Stimulated activated CD8-positive, alpha-beta memory T cell treated with anti-CD3 and anti-CD28 coated beads, Interleukin-4, amount 100 ng/mL, for 4 hours (primary cell): ENCODE results near the gene SLC24A3.

Source experiments
- DNase-seq, 2 donors: peaks; one replicate each; pipeline ENCODE4 v3.0.0-alpha.2; 2020; ENCODE audit warnings: low read depth in 2 of 2, low spot score in 1 of 2

SLC24A3 gene

DNA sequence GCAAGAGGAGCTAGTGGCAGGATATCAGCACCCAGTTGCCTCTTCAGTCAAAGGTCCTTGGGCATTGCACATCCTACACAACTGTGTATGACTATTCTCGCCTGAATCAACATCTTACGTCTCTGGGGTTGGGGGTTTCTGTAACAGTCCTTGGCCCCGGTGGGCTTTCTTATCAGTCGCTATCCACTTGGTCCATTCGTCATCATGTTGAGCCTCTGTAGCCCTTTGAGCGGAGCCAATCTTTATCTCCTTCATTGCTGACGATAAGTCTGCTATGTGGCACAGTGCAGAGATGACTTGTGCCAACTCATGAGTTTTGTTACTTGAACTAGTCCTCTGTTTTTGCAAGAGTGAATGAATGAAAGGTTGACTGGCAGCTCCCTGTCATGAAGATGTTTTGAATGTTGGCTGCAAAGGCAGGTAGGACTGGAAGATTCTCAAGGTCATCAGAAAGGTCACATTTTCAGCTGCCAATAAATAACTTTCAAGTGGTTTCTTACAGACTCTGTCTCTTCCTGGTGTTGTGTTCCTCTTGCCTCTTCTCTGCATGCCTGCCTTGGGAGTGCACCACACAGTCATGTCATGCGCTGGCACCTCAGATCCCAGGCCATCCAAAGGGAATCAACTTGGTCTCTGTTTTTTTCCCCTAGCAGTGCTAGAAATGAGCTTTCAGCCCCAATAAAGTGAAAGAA is 238.9 kb downstream of the SLC24A3 start:
- no peak for DNase-seq

DNA sequence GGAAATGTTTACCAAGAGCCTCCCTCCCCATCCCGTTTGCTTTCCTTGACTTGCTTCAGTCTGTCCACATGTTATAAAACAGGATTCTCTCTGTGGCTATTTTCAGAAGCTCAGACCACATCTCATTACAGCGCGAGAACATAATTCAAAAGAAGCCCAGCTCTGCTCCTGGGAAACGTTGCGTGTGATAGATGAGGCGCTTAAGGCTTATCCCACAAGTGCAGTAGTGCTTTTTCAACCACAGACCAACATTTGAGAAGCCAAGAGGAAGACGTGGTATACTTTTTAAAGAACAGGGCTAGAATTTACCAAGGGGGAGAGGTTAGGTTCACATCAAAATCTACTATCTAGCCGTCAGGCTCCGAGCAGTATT is 239.5 kb downstream of the SLC24A3 start:
- DNase-seq: no peak

DNA sequence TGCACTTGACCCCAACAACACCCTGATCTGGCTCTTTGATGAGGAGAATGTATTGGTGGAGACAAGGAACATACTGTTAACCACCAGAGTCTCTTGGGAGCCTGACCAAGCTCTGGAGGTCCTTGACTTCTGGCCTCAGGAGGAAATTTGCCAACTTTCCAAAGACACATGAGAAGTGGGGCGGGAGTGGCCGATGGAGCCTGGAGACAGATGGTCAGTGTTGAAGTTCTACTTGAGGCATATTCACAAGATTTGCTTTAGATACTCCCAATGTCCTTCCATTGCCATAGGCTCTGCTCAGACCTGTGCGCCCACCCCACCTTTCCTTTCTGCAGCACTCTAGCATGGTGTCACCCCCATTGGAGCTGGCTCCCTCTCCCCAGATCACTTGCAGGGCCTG is 241.0 kb downstream of the SLC24A3 start:
- no peak for DNase-seq

DNA sequence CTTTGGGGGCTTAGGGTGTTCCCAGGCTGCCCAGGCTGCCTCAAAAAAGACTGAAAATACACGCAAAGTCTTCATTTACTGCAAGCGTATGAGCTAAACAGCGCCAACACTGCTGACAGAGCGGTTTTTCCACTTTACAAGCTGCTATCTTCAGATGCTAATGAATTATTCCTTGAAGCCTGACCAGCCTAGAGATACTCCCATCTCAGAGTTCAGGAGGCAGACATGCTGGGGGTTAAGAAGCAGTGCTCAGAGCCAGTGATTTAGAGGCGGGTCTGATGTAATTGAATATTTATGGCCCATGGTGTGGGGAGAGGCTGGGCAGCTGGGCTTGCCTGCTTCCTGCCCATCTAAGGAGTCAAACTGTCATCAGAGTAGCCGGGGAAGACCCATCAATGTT is 241.4 kb downstream of the SLC24A3 start:
- no peak for DNase-seq

DNA sequence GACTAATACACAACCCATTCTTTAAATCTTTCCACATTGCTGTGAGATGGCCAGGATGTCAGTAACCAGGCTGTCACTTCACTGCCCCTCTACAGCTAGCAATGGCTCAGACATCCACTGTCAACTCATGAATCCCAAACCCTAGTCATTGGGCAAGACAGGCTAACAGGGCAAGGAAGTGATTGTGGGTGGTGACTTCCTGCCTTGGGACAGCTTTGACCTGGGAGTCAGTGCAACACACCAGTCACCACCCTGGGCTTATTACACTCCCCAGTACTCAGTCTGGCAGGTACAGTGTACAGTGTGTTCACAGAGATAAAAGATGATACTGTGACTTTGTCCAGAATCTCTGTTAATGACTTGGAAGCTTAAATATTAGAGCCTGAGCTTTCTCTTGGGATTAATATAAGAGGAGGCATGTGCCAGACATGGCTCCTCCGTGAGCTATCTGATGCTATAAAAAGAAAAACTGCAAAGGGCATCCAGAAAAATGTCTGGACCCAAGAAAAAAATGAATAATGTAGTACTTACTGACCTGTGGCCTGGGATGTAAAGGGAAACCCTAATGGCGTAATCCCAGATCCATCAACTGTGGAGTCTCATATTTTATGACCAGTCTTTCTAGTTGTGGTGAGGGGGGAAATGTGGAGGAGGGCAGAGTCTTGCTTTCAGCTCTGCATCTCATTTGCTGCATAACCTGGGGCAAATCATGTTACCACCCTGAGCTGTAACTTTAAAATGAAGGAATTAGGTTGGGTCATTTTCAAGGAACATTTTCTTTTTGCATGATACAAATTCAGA is 244.4 kb downstream of the SLC24A3 start:
- no peak for DNase-seq

DNA sequence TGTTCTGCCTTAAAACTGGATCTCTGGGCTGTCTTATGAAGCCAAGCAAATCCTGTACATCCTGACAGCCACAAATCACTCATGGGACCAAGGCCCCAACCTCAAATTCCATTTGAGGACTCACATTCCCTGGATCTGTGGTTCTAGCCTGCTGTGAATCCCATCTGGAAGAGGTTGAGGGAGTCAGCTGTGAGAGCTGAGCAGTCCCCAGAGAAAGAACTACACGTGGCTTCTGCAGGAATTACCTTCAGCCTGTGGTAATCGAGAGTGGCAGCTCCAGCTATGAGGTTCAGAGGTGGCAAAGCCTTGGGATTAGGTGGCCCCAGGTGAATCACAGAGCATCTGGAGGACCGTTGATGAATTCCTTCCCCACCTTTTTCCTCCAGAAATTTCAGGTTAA is 245.2 kb downstream of the SLC24A3 start:
- DNase-seq: no peak

DNA sequence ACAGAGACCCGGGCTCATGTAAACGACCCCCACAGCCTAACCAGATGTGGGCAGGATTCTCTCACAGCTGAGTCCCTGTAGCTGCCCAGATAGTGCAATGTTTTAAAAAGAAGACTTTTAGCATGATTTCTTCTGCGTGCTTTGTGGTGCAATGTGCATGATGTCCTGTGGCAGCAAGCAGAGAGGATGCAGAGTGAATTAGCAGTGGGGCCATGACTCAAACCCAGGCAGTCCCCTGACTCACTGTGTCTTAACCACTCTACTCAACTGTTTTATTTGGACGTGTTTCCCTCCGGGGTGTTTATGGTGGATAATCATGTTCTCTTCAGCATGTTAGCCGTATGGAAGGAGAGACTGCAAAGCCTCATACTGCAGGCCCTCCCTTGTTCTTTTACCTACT is 247.9 kb downstream of the SLC24A3 start:
- DNase-seq: no peak

DNA sequence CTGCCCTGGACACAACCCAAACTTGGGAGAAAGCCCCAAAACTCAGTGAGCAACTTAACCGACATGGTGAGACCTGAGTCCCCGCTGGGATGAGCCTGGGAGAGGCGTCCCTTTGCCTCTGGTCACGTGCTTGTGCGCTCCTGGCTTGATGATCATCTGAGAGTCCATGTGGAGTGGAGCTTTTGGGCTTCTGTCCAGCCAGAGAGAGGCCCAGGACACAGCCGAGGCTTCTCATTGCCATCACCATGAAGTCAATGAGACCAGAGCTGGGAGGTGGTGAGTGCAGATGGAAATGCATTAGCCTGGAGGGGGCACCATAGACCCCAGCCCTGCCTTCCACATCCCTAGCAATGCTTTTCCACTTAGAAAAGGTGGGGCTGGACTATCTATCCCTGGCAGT is 250.0 kb downstream of the SLC24A3 start:
- no peak for DNase-seq

DNA sequence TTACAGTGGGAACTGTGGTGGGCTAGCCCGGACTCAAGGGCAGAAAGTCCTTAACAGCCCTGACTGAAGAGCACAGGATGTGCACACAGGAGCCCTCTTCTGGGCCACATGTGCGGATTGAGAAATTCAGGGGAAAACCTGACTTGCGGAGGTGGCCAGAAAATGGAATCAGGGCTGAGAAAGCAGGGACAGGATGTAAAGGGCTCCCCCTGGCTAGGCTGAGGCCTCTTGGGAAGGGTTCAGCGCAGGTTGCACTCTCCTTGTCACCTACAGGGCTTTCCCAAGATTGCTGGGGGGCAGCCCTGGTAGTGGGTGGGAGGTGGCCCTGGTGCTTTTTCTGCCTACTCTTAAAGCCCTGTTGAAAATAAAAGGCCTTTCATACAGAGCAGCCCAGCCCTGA is 251.2 kb downstream of the SLC24A3 start:
- DNase-seq: no peak

DNA sequence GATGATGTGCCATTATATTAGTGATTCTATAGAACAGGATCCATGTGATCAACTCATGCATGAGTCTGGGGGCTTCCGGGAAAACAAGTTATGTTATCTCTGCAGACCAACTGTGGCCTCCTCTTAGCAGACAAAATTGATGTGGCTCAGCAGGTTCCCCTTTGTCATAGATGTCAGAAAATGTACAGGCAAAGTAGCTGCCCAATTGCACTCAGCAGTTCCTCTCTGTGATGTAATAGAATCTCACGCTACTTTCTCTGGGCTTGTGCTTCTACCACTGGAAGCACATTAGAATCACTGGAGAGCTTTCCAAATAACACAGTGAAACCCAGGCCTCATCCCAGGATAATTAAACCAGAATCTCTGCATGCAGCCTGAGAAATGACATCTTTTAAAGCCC is 253.1 kb downstream of the SLC24A3 start:
- no peak for DNase-seq

DNA sequence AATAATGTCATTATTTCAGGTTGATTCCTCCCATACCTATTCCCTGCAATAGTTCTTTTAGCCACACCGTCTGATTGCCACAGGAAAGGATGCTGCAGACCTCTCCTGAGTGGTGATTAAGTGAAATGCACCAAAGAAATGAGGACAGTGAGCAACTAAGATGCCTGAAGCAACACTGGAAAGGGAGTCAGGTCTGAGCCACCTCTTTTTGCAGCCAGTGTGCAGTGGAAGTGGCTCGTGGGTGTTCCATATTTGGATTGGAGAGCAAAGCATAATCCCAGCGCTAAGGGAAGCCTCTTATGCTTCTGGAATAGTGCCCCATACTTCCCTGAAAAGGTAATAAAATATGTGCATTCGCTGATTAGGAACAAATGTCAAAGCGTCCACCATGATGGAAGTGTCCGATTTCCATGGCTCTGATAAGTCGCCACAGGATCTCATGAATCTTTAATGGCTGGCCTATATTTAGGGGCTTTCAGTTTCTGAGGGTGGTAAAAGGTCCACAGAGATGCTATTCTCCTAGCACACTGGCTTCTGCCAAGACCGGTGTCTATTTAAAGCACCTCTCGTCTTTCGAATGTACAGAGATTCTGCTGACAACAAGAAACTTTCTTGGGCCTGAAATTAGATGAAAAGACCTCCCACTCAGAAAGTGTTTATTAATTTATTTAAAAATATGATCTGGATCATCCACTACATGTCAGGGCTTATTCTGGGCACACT is 253.9 kb downstream of the SLC24A3 start:
- no peak for DNase-seq

DNA sequence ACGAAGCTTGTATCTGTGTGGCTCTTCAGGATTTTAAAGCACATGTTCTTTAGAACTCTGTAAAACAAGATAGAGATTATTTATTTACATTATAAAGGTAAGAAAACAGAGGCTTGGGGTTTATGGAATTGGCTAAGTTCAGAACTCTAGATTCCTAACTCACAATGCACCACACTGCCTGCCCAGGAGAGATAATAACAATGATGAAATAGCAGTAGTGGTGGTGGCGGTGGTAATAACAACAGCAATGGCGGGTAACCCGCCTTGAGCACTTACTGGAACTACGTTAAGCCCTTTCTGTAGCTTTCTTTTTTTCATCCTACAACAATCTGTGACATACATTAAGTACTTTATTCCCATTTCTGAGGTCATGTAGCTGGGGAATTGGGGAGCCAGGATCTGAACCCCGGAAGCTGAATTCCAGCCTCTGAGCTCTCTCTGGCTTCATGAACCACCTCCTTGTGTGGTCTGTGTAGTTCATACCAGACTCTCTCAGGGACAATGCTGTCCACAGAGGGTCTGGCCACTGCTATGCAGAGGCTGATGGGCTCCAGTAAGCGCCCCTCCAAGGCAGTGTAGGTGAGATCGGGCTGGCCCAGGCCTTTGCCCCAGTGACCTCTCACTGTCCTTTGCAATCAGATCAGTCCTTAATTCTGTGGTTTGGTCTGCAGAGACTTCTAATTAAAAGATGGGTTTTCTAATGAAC is 260.9 kb downstream of the SLC24A3 start:
- no peak for DNase-seq

DNA sequence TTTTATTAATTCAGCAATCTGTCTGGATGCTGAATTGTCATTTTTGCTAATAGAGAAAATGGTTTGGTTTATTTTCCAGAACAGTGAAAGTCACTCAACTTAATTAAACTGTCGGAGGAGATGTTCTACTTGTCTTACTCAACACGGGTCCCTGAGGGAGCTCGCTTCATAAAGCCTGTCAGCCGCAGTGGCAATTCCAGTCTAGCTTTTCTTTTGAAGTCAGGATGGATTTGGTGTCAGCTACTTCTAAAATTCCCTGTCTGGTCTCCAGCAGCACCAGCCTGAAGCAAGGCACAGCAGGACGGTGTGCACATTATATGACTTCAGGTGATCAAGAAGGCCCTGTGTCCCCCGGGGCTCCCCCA is 261.5 kb downstream of the SLC24A3 start:
- DNase-seq: no peak

DNA sequence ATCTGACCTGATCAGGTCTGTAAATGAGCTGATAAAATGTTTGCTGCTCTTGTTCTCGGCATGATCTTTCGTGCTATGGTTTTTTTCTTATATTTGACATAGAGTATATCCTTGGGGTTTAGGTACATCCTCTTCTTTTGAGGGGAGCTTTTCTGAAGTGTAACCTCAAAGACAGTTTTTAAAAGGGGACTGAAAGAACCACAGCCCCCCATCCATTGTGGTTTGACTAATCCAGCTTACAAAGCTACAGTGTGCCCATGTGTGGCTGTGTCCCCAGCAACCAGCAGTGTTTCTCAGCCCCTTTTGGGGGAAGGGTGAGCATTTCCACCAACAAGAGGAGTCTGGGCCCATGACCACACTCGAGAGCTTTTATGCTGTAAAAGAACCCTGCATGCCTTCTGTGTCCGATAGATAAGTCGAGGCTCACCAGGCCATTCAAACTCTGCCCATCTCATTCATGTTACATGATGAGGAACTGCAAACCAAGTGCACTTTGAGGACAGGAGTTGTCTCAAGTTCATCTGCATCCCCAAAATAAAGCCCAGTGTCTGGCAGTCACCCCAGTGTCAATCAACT is 266.0 kb downstream of the SLC24A3 start:
- no peak for DNase-seq

DNA sequence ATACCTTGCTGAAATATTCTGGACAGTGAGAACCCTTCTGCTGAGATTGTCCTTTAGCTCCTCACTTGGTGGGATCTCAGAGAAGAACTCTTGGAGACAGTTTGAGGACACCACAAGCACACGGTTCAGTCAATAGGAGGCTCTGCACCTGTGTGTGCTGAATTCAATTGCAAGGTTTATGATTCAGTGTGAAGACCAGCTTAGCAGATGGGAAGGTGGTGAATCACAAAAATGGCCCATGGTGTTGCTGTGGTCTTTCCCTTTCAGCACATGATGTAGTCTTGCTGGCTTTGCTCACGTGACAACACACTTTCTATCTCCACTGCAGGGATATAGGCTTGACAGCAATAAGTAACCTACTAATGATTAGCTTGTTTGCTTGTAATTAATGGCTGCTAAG is 270.3 kb downstream of the SLC24A3 start:
- DNase-seq: no peak

DNA sequence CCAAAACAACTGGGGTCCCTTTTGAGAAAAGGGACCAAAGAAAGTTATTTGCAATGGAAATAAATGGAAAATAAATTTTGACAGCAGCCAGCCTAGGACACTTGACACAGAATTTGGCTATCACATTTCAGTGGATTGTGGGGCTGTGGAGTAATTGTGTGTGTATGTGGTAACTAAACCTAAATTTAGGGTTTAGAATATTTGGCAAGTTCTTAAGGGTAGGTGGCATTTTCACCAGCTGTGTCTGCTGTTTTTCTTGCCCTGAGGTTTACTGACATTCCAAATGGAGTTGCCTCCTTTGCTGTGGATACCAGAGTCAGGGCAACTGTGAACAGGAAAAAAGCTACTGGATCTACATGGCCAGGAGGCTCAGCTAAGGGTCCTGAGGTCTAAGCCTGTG is 270.9 kb downstream of the SLC24A3 start:
- no peak for DNase-seq

DNA sequence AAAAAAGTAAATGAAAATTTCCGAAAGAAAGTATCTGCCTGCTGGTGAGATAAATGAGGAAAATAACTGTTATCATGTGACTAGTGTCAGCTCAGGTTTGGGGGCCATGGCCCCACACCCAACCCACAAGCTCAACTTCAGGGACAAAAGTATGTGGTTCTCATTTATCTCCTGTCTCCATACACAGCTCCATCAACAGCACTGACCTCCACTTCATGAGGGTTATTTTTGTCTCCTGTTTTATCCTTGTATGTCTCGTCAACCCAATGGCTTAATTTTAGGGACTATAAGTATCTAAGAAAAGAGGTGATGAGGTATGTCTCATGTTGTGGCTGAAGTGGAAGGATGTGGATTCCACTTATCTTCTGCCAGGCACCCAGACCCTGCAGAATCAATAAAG is 274.0 kb downstream of the SLC24A3 start:
- no peak for DNase-seq

DNA sequence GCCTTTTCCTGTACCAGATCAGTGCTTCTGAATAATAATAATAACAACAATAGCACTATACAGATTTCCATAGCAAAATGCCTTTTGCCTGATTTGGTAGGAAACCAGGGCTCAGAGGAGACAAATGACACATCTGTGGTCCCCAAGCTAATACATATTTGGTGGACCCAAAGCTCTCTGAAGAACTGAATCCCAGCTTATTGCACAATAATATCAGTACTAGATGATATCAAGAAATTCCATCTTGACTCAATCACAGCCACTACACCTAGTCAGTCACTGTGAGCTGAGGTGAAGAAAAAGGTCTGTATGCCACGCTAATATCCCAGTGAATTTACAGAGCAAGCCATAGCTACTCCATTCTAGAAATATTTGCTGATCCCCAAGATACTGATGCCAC is 275.0 kb downstream of the SLC24A3 start:
- no peak for DNase-seq

DNA sequence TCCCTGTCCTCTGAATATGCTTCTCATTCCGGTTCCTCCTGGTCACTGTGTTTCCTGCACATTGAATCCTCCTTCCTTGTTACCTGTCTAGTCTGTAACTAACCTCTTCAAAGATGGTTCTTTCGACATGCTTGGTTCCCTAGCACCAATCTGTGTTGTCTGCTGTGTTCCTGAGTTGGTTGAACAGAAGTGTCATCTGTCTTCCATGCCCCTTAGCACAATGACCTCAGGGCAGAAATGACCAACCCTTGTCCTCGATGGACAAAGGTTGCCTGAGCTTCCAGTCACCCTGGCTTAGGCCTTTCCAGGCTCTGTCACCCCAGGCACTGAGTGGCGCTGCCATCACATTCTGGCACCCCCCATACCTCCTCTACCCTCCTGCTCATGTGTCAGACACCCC is 278.8 kb downstream of the SLC24A3 start:
- no peak for DNase-seq

DNA sequence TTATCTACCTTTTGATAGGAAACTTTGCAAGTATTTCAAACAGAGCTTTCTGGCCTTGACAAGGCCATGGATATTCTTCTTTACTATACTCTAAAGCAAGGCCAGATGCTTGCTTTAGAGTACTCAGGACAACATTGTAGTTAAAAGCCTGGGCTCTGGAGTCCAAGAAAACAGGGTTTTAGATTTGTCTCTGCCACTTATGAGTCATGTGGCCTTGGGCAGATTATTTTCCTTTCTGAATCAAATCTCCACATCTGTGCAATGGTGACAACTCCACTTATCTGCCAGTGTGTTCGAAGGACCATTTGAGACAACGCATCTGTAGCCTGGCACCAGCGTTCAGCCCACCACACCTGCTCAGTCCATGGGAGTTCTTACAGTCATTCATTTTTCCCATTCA is 279.7 kb downstream of the SLC24A3 start:
- no peak for DNase-seq

DNA sequence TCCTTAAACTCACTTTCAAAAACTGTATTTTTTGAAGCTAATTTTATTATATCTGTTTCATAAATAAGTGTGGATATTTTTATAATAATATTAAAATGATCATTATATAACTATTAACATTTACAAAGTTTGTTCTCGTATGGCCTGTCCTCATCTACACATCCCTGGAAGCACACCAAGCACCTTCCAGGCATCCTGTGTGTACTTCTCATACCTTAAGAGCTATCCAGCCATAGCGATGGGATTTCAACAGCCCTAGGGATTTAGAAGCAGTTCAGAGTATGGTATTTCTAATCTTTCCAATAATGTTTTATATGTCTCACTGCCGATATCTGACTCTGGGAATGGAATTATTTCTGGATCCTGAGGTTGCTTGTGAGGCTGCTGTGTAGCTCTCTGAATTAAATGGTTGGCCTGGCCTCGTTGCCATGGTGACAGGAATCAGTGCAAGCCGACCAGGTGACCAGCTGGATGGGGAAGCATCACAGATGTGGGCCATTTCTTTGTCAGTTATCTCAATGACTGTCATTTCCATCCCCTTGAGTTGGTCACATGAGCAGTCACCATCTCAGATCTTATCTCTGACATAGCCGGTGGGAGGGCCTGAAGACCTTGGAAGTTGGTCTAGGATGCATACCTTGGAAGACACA is 280.4 kb downstream of the SLC24A3 start:
- DNase-seq: no peak
